Measurements from ENCODE around the gene TMEM40. TPM values are rescaled to one million over a fixed set of nuclear protein-coding genes. Genes with fewer than 3 reads are reported as not detected.

TMEM40 gene, protein sequence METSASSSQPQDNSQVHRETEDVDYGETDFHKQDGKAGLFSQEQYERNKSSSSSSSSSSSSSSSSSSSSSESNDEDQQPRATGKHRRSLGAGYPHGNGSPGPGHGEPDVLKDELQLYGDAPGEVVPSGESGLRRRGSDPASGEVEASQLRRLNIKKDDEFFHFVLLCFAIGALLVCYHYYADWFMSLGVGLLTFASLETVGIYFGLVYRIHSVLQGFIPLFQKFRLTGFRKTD
- total RNA-seq (2021), result 30.5 and 33.9 TPM in 2 replicates
- percentile 81 among the genes with signal in this experiment for Bru-seq, nascent RNA
- percentile 66 among the genes with signal in this experiment for BruChase-seq, experiment 1, labeled RNA remaining after a 2-hour chase
- BruChase-seq, experiment 2, labeled RNA remaining after a 6-hour chase, result percentile 71 among the genes with signal in this experiment
- long read RNA-seq, transcript TMEM40-204 (11 exons, 1,547 nt), result minor isoform, 9 of 37 reads
- long read RNA-seq, transcript TMEM40-205 (10 exons, 1,785 nt), result major isoform, 11 of 37 reads
- long read RNA-seq, transcript TMEM40-202 (12 exons, 2,308 nt), result minor isoform, 9 of 37 reads
- long read RNA-seq, partial matches to known transcripts, result 2 of 37 reads
- long read RNA-seq, other reads (novel, unspliced or antisense), result 6 of 37 reads

- peak; percentile 91 to 92 for DNase-seq
- Histone ChIP-seq H3K79me2 (ENCODE audit: low read depth) (peaks cover 22% of the 10 kb centered on the region; the same call in 1 of the 2 replicates), H4K20me1 (ENCODE audit: insufficient read depth) (no peaks in the 10 kb centered on the region), H3K9me2 (ENCODE audit: insufficient read depth) (no peaks in the 10 kb centered on the region), H3K4me3 (peak within 1 kb of the TSS; percentile 42; the same call in 1 of the 2 replicates), H2AFZ (peak within 1 kb of the TSS; percentile 59), H3K4me1 (replicated peaks; ENCODE audit: insufficient read depth) (peaks cover 59% of the 10 kb centered on the region), H3K4me2 (peak within 1 kb of the TSS; percentile 78), H3K27ac (peak within 1 kb of the TSS; percentile 91), H3F3A (ENCODE audit: insufficient read depth, low read depth) (peaks cover 58% of the 10 kb centered on the region), H3K36me3 (ENCODE audit: low read depth) (no peaks in the 10 kb centered on the region), H3K9me3 (ENCODE audit: insufficient read depth, low read depth) (no peaks in the 10 kb centered on the region), H3K27me3 (ENCODE audit: insufficient read depth, low read depth) (no peaks in the 10 kb centered on the region)
- BruUV-seq (replicated peaks), result no TSS peak
- CTCF ChIA-PET, result interaction anchor here (1.6 kb wide), 1 partner anchor 7 kb away, joined by 3 read pairs; no protein-coding TSS in a partner anchor
- intact Hi-C loops (cut with micrococcal nuclease; ENCODE audit: unreplicated experiment), result loop anchor here (1.0 to 10.0 kb wide), 4 partner anchors 8 to 564 kb away; no protein-coding TSS in a partner anchor
- TF ChIP-seq EZH2 (IDR thresholded peaks at IDR 0.05; ENCODE audit: low read depth) (no peak), CTCF (conservative IDR thresholded peaks at IDR 0.05) (no peak)
- POLR2A ChIA-PET (ENCODE audit: unreplicated experiment), result interaction anchor here (0.6 to 0.7 kb wide), 4 partner anchors 15 to 547 kb away, joined by 3 to 4 read pairs (median 4); partner anchors contain the start of gene MKRN2OS
These were observed at the start of gene TMEM40 for GRCh38 chr3:12759097-12759679. TSS of gene TMEM40 (minus strand) at chr3:12759259. CDS start at chr3:12749832, 9,427 bp downstream.

DNA sequence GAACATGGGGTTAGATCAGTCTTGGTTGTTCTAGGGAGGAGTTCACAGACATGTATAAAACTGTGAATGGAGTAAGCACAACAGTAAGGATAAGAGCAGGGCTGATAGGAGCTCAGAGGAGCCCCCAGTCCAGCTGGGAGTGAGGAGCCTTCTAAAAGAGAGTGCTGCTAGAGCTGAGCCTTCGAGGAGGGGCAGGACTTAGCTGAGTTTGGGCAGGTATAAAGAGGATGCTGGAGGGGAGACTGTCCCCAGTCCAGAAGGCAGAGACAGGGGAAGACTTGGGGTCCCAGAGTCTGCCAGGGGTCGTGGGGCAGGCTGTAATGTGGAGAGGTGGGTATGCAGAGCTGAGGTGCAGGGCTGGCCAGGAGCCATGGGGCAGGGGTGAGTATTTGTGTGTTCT is 49.5 kb upstream of the TMEM40 start:
- no peak overlapping the region for H3K27ac ChIP-seq
- H3K4me3 ChIP-seq, result no peak overlapping the region
- no peak overlapping the region for H3K4me2 ChIP-seq
- H3K79me2 ChIP-seq (ENCODE audit: low read depth), result no peaks in the 10 kb centered on the region
- H3F3A ChIP-seq (ENCODE audit: insufficient read depth, low read depth), result peaks cover 15% of the 10 kb centered on the region
- intact Hi-C loops (cut with micrococcal nuclease; ENCODE audit: unreplicated experiment), result no loop called here
- H3K9me3 ChIP-seq (ENCODE audit: insufficient read depth, low read depth), result no peaks in the 10 kb centered on the region
- CTCF ChIA-PET, result interaction anchor here (0.6 kb wide), 1 partner anchor 54 kb away, joined by 4 read pairs; no protein-coding TSS in a partner anchor
- POLR2A ChIA-PET (ENCODE audit: unreplicated experiment), result no interaction called here
- H2AFZ ChIP-seq, result no peak overlapping the region
- no TSS peak for BruUV-seq (replicated peaks)
- H4K20me1 ChIP-seq (ENCODE audit: insufficient read depth), result no peaks in the 10 kb centered on the region
- no peaks in the 10 kb centered on the region for H3K27me3 ChIP-seq (ENCODE audit: insufficient read depth, low read depth)
- no peaks in the 10 kb centered on the region for H3K4me1 ChIP-seq (replicated peaks; ENCODE audit: insufficient read depth)
- TF ChIP-seq CTCF (conservative IDR thresholded peaks at IDR 0.05) (no peak), EZH2 (IDR thresholded peaks at IDR 0.05; ENCODE audit: low read depth) (no peak)
- H3K9me2 ChIP-seq (ENCODE audit: insufficient read depth), result no peaks in the 10 kb centered on the region
- DNase-seq, result no peak
- no peaks in the 10 kb centered on the region for H3K36me3 ChIP-seq (ENCODE audit: low read depth)

GRCh38 chr3:12807601-12808359 is 48.7 kb upstream of the TMEM40 start:
- no peak overlapping the region for H2AFZ ChIP-seq
- ChIA-PET POLR2A (ENCODE audit: unreplicated experiment) (no interaction called here), CTCF (interaction anchor here (0.6 to 0.9 kb wide), 3 partner anchors 15 to 88 kb away, joined by 3 to 4 read pairs (median 4); no protein-coding TSS in a partner anchor)
- no peaks in the 10 kb centered on the region for H3K27me3 ChIP-seq (ENCODE audit: insufficient read depth, low read depth)
- H3K4me3 ChIP-seq, result no peak overlapping the region
- BruUV-seq (replicated peaks), result no TSS peak
- peaks cover 15% of the 10 kb centered on the region for H3F3A ChIP-seq (ENCODE audit: insufficient read depth, low read depth)
- no peak overlapping the region for H3K4me2 ChIP-seq
- no peak for DNase-seq
- TF ChIP-seq CTCF (conservative IDR thresholded peaks at IDR 0.05), result no peak
- TF ChIP-seq EZH2 (IDR thresholded peaks at IDR 0.05; ENCODE audit: low read depth), result no peak
- H3K4me1 ChIP-seq (replicated peaks; ENCODE audit: insufficient read depth), result no peaks in the 10 kb centered on the region
- H3K9me3 ChIP-seq (ENCODE audit: insufficient read depth, low read depth), result no peaks in the 10 kb centered on the region
- no peaks in the 10 kb centered on the region for H3K36me3 ChIP-seq (ENCODE audit: low read depth)
- H3K79me2 ChIP-seq (ENCODE audit: low read depth), result no peaks in the 10 kb centered on the region
- H3K27ac ChIP-seq, result no peak overlapping the region
- no peaks in the 10 kb centered on the region for H4K20me1 ChIP-seq (ENCODE audit: insufficient read depth)
- H3K9me2 ChIP-seq (ENCODE audit: insufficient read depth), result no peaks in the 10 kb centered on the region
- intact Hi-C loops (cut with micrococcal nuclease; ENCODE audit: unreplicated experiment), result no loop called here
